Measurements from ENCODE around the gene COPS7A.
A peak's percentile ranks its signal among the peaks of the same experiment; 100 is the strongest.

Gene COPS7A

GRCh38 chr12:6688999-6689882, 34.6 kb upstream of the COPS7A start, which contains the start of gene ZNF384 (continued):
- TF ChIP-seq ZBTB6 (tag by site-specific recombination; IDR thresholded peaks at IDR 0.05) (peak; percentile 78), KLF17 (tag by site-specific recombination; IDR thresholded peaks at IDR 0.05) (peak; percentile 93), REST (tag by site-specific recombination; IDR thresholded peaks at IDR 0.05) (0 out of 2 replicates have a peak, but pooled peaks have one; percentile 15), ZNF266 (tag by site-specific recombination; IDR thresholded peaks at IDR 0.05; ENCODE audit: low read depth) (no peak; the same call in 1 of the 2 replicates), SETDB1 (IDR thresholded peaks at IDR 0.05; ENCODE audit: insufficient read length, low read length) (no peak), WT1 (tag by site-specific recombination; IDR thresholded peaks at IDR 0.05) (peak; percentile 81), KLF10 (tag by site-specific recombination; IDR thresholded peaks at IDR 0.05) (peak; percentile 89), OVOL3 (tag by site-specific recombination; IDR thresholded peaks at IDR 0.05) (no peak; the same call in 1 of the 2 replicates), ZNF664 (tag by site-specific recombination; IDR thresholded peaks at IDR 0.05) (no peak), ZNF292 (tag by site-specific recombination; IDR thresholded peaks at IDR 0.05; ENCODE audit: borderline replicate concordance, low read depth) (no peak), ZNF791 (tag by site-specific recombination; IDR thresholded peaks at IDR 0.05) (peak; percentile 32; the same call in 1 of the 2 replicates), PATZ1 (tag by site-specific recombination; IDR thresholded peaks at IDR 0.05) (peak; percentile 100), ZNF660 (tag by site-specific recombination; IDR thresholded peaks at IDR 0.05) (peak; percentile 46; the same call in 1 of the 2 replicates), ZFP41 (tag by site-specific recombination; IDR thresholded peaks at IDR 0.05; ENCODE audit: borderline replicate concordance) (no peak), ZNF114 (tag by site-specific recombination; IDR thresholded peaks at IDR 0.05) (no peak), YY2 (tag by site-specific recombination; IDR thresholded peaks at IDR 0.05) (peak; percentile 69), ZNF121 (tag by site-specific recombination; IDR thresholded peaks at IDR 0.05) (peak; percentile 16; the same call in 1 of the 2 replicates), ZNF175 (tag by site-specific recombination; IDR thresholded peaks at IDR 0.05) (no peak), ZEB2 (tag by site-specific recombination; IDR thresholded peaks at IDR 0.05) (peak; percentile 81), ZNF501 (tag by site-specific recombination; IDR thresholded peaks at IDR 0.05) (peak; percentile 69), ZNF26 (tag by site-specific recombination; IDR thresholded peaks at IDR 0.05) (no peak), IKZF3 (tag by site-specific recombination; IDR thresholded peaks at IDR 0.05) (peak; percentile 68), ZNF155 (tag by site-specific recombination; IDR thresholded peaks at IDR 0.05) (no peak), ZNF571 (tag by site-specific recombination; IDR thresholded peaks at IDR 0.05) (no peak), KLF7 (tag by site-specific recombination; IDR thresholded peaks at IDR 0.05; ENCODE audit: borderline replicate concordance) (peak; percentile 76), ZNF560 (tag by site-specific recombination; IDR thresholded peaks at IDR 0.05; ENCODE audit: borderline replicate concordance) (no peak), HIC1 (tag by site-specific recombination; IDR thresholded peaks at IDR 0.05) (peak; percentile 5; the same call in 1 of the 2 replicates), GLIS2 (tag by site-specific recombination; IDR thresholded peaks at IDR 0.05) (peak; percentile 98)
